Hematopoietic multipotent progenitor cell treated with erythropoietin and hydrocortisone succinate and interleukin-3 and kit ligand, for 15 days (in vitro differentiated cells): ENCODE measurements around the gene ACTL8.

ENCODE experiments used
- DNase-seq: peaks from one replicate; pipeline ENCODE4 v3.0.0-alpha.2; 2015; ENCODE audit warnings: low spot score

The ACTL8 gene

GRCh38 chr1:17805869-17806684, 50.9 kb downstream of the ACTL8 start:
- DNase-seq = no peak

GRCh38 chr1:17808816-17809215, 53.7 kb downstream of the ACTL8 start:
- DNase-seq = no peak

GRCh38 chr1:17810668-17811067, 55.5 kb downstream of the ACTL8 start:
- DNase-seq = no peak

GRCh38 chr1:17816511-17816910, 61.4 kb downstream of the ACTL8 start:
- no peak for DNase-seq

DNA sequence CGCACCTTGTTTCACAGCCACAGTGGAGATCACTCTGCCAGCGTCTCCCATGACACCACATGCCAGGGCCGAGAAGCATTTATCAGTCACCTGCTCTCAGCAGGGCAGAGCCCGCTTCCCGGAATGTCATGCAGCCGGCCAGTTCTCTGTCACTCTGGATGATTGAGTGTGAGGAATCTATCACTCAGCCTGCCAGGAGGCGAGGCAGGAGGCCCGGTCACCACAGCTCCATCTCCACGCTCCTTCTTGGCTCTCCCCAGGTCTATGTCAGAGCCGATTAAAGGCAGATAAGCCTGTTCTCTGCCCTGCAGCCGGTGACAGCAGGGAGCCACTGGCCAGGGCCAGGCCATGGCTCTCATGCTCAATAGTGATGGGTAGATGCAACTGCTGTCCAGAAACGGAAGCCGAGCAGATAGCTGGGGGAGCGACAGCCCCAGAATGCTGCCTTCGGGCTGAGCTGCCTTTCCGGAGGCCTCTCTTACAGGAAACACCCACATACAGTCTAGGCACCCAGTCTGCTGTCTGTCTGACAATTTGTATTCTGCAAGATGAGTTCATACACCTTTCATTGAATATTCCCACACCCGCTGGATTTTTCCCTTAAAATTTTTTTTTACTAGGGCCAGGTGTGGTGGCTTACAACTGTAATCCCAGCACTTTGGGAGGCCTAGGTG, 64.1 kb downstream of the ACTL8 start:
- no peak for DNase-seq

GRCh38 chr1:17820198-17820597, 65.1 kb downstream of the ACTL8 start:
- DNase-seq = no peak

GRCh38 chr1:17822741-17823426, 67.8 kb downstream of the ACTL8 start:
- DNase-seq = no peak

DNA sequence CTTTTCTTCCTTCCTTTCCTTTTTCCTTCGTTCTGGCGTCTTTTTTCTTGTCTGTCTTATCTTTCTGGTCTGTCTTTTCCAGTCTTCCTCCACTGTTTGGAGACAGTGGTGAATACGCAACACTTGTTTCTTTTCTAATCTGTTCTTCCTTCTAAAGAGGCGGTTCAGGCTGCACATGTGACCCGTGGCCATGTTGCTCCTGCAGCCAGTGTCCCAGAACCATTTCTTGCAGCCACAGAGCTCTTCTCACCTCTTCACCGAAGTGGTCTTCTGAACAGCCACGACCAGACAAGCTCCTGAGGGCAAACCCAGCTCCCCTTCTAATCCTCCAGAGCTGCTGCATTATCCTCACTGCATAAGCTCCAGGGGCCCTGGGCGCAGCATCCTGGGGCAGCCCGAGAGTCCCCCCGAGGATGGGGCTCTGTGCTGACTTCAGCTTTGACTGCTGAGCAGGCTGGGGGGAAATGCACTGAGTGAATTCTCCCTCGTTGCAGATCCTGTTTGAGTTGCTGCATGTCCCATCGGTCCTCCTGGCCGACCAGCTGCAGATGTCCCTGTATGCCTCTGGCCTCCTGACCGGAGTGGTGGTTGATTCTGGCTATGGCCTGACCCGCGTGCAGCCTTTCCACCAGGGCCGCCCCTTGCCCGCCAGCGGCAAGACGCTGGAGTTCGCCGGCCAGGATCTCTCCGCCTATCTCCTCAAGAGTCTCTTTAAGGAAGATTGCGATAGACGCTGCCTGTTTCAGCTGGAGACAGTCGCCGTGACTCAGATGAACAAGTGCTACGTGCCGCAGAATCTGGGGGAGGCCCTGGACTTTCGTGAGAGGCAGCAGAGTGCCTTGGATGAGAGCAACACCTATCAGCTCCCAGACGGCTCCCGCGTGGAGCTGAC, 70.4 kb downstream of the ACTL8 start:
- no peak for DNase-seq

GRCh38 chr1:17826165-17826488, 71.0 kb downstream of the ACTL8 start:
- peak; percentile 20 for DNase-seq

GRCh38 chr1:17828991-17829390, 73.9 kb downstream of the ACTL8 start:
- no peak for DNase-seq

DNA sequence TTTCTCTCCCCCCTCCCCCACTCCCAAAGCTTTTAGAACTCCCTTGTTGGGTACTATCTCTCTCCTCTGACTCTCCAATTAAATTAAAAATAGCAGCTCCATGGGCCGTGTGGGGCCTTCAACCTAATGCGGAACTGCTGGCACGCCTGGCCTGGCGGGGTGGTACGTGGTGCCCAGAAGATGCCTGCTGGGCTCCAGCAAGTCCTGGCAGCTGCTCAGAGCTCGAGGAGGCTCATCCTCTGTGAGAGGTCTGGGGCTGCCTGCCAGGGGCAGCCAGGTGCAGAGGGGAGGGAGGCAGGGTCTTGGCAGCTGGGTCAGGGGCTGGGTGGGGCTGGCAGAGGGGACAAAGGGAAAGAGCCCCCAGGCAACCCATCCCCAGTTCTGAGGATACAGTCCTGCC, 74.4 kb downstream of the ACTL8 start:
- no peak for DNase-seq

DNA sequence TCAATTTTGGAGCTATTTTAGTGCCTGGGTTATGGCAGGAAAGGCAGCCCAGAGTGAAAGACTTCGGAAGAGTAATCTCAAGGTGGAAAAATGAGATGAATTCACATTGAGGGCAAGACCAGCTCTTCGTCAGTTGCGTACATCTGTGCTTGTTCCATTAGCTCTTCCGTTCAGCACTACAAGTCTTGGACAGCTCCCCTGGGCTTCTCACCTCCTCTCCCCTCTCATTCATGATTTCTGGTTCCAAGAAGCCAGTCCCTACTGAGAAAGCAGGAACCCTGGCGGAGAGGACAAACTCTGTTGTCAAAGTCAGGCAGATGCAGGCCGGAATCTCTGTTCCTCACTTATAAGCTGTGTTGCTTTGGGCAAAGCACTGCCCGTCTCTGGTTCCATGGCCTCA, 76.5 kb downstream of the ACTL8 start:
- DNase-seq = no peak

GRCh38 chr1:17833661-17834501, 78.7 kb downstream of the ACTL8 start:
- DNase-seq = no peak

DNA sequence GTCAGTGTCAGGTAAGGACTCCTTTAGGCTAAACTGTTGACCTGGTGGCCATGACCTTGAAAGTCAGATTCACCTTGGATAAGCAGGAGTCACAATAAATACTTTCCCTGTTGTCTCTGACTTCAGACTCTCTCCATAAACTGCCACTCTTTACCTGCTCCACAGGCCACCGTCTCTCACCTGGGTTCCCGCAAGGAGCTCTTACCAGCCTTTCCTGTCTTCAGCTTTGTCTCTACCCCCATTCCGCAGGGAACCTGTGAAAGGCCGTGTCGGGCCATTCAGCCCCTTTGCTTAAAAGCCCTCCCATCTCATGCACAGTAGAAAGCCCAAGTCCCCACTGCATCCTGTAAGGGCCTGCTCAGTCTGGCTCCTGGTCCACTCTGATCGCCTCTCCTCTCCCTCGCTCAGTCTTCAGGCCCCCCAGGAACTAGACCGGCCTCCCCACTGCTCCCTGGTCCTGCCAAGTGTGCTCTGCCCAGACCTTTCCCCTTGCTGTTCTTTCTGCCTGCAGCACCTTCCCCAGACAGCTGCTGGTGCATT, 79.5 kb downstream of the ACTL8 start:
- no peak for DNase-seq

- no peak for DNase-seq
Observed at GRCh38 chr1:17837233-17838030, 82.3 kb downstream of the ACTL8 start.

DNA sequence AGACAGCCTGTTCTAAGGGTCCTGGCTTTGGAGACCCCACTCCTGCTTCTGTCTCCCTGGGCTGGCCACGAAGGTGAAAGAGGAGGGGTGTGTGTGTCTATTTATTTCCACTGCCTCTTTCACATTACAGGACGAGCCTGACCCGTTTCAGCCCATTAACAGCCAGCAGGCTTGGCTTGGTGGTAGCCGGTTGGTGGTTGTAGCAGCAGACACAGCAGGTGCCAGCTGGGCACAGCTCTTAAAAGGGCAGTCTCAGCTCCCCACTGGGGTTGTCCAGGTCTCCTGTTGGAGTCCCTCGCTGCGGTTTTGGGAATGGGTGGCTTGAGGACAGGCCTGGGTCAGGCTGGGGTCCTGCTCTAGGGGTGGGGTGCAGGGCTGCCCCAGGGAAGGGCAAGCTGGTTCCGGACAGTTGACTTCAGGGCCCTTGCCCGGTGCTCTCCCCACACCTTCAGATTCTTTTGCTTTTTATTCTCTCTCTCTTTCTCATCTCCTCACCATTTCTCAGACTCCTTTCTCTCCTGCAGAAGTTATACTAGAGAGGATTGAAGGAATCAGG, 84.6 kb downstream of the ACTL8 start:
- no peak for DNase-seq

- DNase-seq = no peak
Observed at GRCh38 chr1:17841944-17842343, 86.8 kb downstream of the ACTL8 start.

GRCh38 chr1:17842686-17843085, 87.6 kb downstream of the ACTL8 start:
- no peak for DNase-seq

DNA sequence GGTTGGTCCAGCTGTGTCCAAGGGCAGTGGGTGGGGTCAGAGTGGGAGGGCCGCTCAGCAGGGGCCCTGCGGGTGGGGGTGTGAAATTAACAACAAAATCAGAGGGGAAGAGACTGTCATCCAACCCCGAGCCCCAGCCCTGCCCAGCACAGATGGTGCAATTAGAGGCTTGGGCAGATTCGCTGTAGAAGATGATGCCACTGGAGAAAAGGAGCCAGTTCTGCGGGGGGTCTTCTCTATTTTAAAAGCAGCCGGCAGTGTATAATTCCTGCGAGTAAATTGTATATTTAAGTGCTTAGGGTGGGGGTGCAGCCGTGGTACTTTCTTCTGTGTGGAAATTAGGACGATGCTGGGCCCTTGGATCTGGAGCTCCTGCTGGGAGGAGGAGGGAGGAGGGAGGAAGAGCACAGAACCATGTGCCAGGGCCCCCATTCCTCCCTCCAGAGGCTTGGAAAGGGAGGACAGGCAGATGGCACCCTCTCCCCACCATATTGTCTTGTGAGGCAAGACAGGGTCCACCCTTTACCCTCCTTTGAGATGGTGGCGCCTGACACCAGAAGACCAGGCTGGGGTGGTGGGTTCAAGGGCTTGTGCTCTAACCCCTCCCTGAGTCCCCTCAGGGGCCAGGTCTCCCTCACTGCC, 89.2 kb downstream of the ACTL8 start:
- no peak for DNase-seq
